OCI-M2 (cell line): ENCODE results near the gene DPEP2NB.
"Not testable (repeated sequence)": the region's sequence is repeated elsewhere in the genome, so short reads cannot be mapped to it uniquely, and the experiment has no call there.

Source experiments
- DNase-seq: peaks from one replicate; lab custom pipeline; 2025; ENCODE audit not compliant: unreplicated experiment; lab: John Stamatoyannopoulos, UW

DPEP2NB gene

GRCh38 chr16:67987460-67988160, 28.1 kb downstream of the DPEP2NB start:
- no peak for DNase-seq

GRCh38 chr16:67986949-67987348, 28.8 kb downstream of the DPEP2NB start:
- DNase-seq: no peak

GRCh38 chr16:67982011-67982696, 33.6 kb downstream of the DPEP2NB start:
- DNase-seq: no peak

GRCh38 chr16:67979955-67980678, 35.6 kb downstream of the DPEP2NB start, which contains the start of gene DPEP3:
DPEP3 (minus strand) TSS chr16:67980499; CDS start chr16:67980380, 119 bp downstream.
- DNase-seq: no peak

GRCh38 chr16:67977469-67978227, 38.1 kb downstream of the DPEP2NB start:
- DNase-seq: no peak

GRCh38 chr16:67977005-67977404, 38.7 kb downstream of the DPEP2NB start:
- no peak for DNase-seq

- DNase-seq: no peak
Observed at GRCh38 chr16:67976205-67976604, 39.5 kb downstream of the DPEP2NB start.

GRCh38 chr16:67975321-67976105, 40.2 kb downstream of the DPEP2NB start:
- DNase-seq: no peak

- not testable (repeated sequence) for DNase-seq
Observed at GRCh38 chr16:67972285-67972684, 43.4 kb downstream of the DPEP2NB start.

GRCh38 chr16:67971111-67971510, 44.6 kb downstream of the DPEP2NB start:
- DNase-seq: no peak

- DNase-seq: no peak
Observed at GRCh38 chr16:67969254-67970039, 46.3 kb downstream of the DPEP2NB start.

- peak; percentile 27 for DNase-seq
Observed at GRCh38 chr16:67968400-67969253, 47.1 kb downstream of the DPEP2NB start, which contains the start of gene SLC12A4. SLC12A4 (minus strand) TSS chr16:67968637; CDS start chr16:67968553, 84 bp downstream.

- no peak for DNase-seq
Observed at GRCh38 chr16:67967958-67968399, 47.7 kb downstream of the DPEP2NB start.

GRCh38 chr16:67967183-67967957, 48.3 kb downstream of the DPEP2NB start:
- no peak for DNase-seq

GRCh38 chr16:67966549-67967182, 49.0 kb downstream of the DPEP2NB start:
- DNase-seq: no peak

GRCh38 chr16:67965668-67966548, 49.8 kb downstream of the DPEP2NB start:
- no peak for DNase-seq
